ENCODE results near the gene FGF8. TPM values are rescaled to one million over a fixed set of nuclear protein-coding genes. Genes with fewer than 3 reads are reported as not detected.

FGF8 gene
- total and polyA plus RNA-seq, 2 of the 4 experiments (the other 2 are of a cell fraction) = 0.17 TPM; not detected in 1

DNA sequence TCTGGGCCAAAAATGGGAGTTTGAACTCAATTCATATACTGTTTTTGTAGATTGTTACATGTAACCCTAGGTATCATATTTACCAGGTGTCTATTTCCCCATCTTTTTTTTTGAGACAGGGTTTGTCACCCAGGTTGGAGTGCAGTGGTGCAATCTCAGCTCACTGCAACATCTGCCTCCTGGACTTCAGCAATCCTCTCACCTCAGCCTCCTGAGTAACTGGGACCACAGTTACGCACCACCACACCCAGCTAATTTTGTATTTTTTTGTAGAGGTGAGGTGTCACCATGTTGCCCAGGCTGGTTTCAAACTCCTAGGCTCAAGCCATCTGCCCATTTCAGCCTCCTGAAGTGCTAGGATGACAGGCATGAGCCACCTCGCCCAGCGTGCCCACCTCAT, 52.7 kb downstream of the FGF8 start:
- CTCF ChIA-PET = no interaction called here
- Histone ChIP-seq H3K4me2 (ENCODE audit: low read depth, low read length) (no peak overlapping the region), H3K36me3 (ENCODE audit: control insufficient read depth, insufficient read depth, low read length) (no peaks in the 10 kb centered on the region), H4K8ac (ENCODE audit: low read depth in 2 of 2, low read length in 2 of 2) (no peak overlapping the region), H2BK5ac (ENCODE audit: low read depth, low read length, poor library complexity, severe bottlenecking) (no peak overlapping the region), H3K27ac (ENCODE audit: insufficient read depth, low read length) (no peak overlapping the region), H4K91ac (ENCODE audit: insufficient read depth, low read depth, low read length) (no peak overlapping the region), H3K18ac (ENCODE audit: low read depth, low read length) (no peak overlapping the region), H3K14ac (replicated peaks; ENCODE audit: low read depth, low read length) (no peak overlapping the region), H2BK120ac (ENCODE audit: low read depth, low read length) (no peak overlapping the region), H2BK15ac (ENCODE audit: low read depth, low read length) (no peak overlapping the region), H3K23ac (ENCODE audit: low read depth, low read length) (no peak overlapping the region), H2BK20ac (ENCODE audit: low read depth, low read length) (no peak overlapping the region), H2AK9ac (replicated peaks; ENCODE audit: low read depth, low read length, poor library complexity) (no peak overlapping the region), H4K20me1 (ENCODE audit: insufficient read depth, low read length) (no peaks in the 10 kb centered on the region), H4K5ac (ENCODE audit: low read depth, low read length) (no peak overlapping the region), H3K56ac (ENCODE audit: extremely low read depth, insufficient read depth, low read length) (no peak overlapping the region), H3K9me1 (ENCODE audit: insufficient read depth, low read length) (no peaks in the 10 kb centered on the region), H3K4me1 (ENCODE audit: control insufficient read depth, insufficient read depth, low read length) (no peaks in the 10 kb centered on the region), H2AFZ (replicated peaks; ENCODE audit: low read length, poor library complexity) (no peak overlapping the region), H2AK5ac (ENCODE audit: low read depth, low read length) (no peak overlapping the region), H3K4ac (ENCODE audit: low read depth, low read length) (no peak overlapping the region), H3K27me3 (ENCODE audit: control insufficient read depth, insufficient read depth, low read length) (peaks cover 43% of the 10 kb centered on the region), H3K9me3 (ENCODE audit: control insufficient read depth, insufficient read depth, low read length) (no peaks in the 10 kb centered on the region), H3K9ac (ENCODE audit: low read depth, low read length) (no peak overlapping the region), H3K79me1 (ENCODE audit: low read depth in 1 of 2, low read length in 2 of 2) (no peaks in the 10 kb centered on the region), H3K4me3 (ENCODE audit: insufficient read depth, low read depth, low read length) (no peak overlapping the region)
- POLR2A ChIA-PET (ENCODE audit: unreplicated experiment) = no interaction called here
- in situ Hi-C loops (cut with MboI; ENCODE audit: low sequenced_read_pairs) (no loop called here), dilution Hi-C loops (cut with HindIII; ENCODE audit: low sequenced_read_pairs, unreplicated experiment) (no loop called here), intact Hi-C loops (cut with micrococcal nuclease) (no loop called here)
- ATAC-seq (ENCODE audit: low read depth) (no peak), DNase-seq (no peak)
- no TSS peak for BruUV-seq (replicated peaks)
- WGBS, 2 experiments (ENCODE audit: extremely low coverage in 2 of 2, insufficient read length in 1 of 2) = no CpG with 5 or more reads among the region's 3 CpGs
- TF ChIP-seq BHLHE40 (IDR thresholded peaks at IDR 0.05; ENCODE audit: low read depth, low read length) (no peak), MAFK (IDR thresholded peaks at IDR 0.05; ENCODE audit: low read depth, low read length) (no peak), FOS (IDR thresholded peaks at IDR 0.05; ENCODE audit: low read depth, low read length) (no peak), MAZ (IDR thresholded peaks at IDR 0.05; ENCODE audit: borderline replicate concordance, low read depth, low read length) (no peak), MXI1 (IDR thresholded peaks at IDR 0.05; ENCODE audit: borderline replicate concordance, low read depth, low read length) (no peak), NFE2L2 (IDR thresholded peaks at IDR 0.05; ENCODE audit: low read depth, low read length) (no peak), SMC3 (IDR thresholded peaks at IDR 0.05; ENCODE audit: low read depth, low read length) (no peak), RFX5 (IDR thresholded peaks at IDR 0.05; ENCODE audit: low read depth, low read length) (no peak), USF2 (IDR thresholded peaks at IDR 0.05; ENCODE audit: low read depth, low read length) (no peak), CHD1 (IDR thresholded peaks at IDR 0.05; ENCODE audit: low read depth, low read length) (no peak), RCOR1 (IDR thresholded peaks at IDR 0.05; ENCODE audit: insufficient replicate concordance, low read length) (no peak)
- TF ChIP-seq, protein P1, sequence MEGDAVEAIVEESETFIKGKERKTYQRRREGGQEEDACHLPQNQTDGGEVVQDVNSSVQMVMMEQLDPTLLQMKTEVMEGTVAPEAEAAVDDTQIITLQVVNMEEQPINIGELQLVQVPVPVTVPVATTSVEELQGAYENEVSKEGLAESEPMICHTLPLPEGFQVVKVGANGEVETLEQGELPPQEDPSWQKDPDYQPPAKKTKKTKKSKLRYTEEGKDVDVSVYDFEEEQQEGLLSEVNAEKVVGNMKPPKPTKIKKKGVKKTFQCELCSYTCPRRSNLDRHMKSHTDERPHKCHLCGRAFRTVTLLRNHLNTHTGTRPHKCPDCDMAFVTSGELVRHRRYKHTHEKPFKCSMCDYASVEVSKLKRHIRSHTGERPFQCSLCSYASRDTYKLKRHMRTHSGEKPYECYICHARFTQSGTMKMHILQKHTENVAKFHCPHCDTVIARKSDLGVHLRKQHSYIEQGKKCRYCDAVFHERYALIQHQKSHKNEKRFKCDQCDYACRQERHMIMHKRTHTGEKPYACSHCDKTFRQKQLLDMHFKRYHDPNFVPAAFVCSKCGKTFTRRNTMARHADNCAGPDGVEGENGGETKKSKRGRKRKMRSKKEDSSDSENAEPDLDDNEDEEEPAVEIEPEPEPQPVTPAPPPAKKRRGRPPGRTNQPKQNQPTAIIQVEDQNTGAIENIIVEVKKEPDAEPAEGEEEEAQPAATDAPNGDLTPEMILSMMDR (conservative IDR thresholded peaks at IDR 0.05; ENCODE audit: low read depth, low read length) = no peak
